ENCODE results near the gene GPR153. TPM values are rescaled to one million over a fixed set of nuclear protein-coding genes. Genes with fewer than 3 reads are reported as not detected.

Gene GPR153
- polyA plus RNA-seq, 3 donors: 6.7 to 9.4 (median 7.0) TPM

DNA sequence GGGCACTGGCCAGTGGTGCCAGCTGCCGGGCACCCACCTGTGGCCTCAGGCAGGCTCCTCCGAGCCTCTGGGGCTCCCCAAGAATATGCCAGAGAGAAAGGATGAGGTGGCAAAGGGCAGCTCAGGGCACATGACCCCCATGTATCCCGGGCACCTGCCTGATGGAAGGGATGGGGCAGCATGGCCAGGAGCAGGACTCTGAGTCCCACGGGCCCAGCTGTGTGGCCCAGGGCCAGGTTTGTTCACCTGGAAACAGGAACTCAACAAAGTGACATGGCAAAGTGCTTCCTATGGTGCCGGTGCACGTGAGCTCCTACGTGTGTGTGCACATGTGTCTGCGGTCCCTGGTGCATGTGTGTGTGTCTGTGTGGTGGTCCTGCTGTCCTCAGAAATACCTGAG is 9.5 kb upstream of the GPR153 start:
- DNase-seq: no peak

DNA sequence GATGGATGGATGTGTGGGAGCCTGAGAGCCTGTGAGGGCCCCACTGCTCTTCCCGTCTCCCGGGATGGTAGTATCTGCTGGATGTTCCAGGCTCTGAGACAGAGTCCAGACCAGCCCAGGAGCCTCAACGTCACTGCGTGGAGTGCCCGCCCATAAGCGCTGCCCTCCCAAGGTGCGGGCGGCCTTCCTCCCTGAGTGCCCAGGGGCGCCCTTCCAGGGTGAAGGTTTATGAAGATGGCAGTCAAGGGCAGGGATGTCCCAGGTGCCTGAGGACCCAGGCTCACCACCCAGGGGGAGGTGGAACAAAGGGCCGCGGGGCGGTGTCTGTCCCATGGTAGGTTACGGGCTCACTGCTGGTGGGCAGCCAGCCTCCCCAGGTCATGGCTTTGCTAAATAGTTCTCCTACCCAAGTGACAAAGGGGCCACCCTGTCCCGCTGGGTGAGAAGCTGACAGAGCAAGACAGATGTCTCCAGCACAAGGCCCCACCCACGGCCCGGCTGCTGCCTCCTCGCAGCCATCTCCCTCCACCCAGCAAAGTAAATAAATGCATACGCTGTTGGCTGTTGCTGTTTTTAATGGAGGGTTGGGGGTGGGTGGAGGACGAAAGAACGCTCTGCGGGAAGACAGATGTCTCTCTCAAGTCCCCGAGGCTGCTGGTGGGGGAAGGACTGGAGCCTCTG is 9.0 kb upstream of the GPR153 start:
- no peak for DNase-seq

DNA sequence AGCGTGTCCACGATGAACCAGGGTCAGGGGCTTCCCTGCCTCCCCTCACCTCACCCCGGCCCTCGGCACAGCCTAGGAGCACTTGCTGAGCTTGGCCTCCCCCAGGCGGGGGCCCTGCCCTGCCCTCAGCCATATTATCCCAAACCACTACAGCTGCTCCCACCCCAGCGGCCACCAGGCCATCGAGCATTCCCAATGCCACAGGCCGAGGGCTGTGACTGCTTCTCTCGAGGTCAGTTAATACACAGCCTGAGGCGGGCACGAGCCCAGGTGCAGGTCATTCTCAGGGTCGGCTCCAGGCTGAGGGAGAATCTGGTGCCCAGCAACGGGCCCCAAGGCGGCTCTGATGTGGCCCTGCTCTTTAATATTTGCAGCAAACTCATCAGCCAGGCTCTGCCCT is 8.4 kb upstream of the GPR153 start:
- DNase-seq: no peak

DNA sequence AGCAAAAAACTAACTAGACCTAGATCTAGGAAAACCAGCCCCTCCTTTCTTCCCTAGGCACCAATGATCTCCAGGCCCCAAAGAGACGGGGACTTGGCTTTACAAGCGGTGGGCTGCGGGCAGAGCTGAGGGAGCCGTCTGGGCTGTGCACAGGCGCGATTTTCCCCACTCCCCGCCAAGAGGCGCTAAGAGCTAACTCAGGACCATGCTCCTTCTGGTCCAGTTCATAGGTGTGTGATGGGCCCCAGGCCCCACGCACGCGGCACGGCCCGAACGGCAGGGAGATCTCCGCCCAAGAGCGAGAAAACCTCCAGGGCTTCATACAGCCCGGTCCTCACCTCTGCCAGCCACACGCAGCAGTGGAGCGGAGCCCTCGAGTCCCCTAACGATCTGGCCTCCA is 7.5 kb upstream of the GPR153 start:
- no peak for DNase-seq

DNA sequence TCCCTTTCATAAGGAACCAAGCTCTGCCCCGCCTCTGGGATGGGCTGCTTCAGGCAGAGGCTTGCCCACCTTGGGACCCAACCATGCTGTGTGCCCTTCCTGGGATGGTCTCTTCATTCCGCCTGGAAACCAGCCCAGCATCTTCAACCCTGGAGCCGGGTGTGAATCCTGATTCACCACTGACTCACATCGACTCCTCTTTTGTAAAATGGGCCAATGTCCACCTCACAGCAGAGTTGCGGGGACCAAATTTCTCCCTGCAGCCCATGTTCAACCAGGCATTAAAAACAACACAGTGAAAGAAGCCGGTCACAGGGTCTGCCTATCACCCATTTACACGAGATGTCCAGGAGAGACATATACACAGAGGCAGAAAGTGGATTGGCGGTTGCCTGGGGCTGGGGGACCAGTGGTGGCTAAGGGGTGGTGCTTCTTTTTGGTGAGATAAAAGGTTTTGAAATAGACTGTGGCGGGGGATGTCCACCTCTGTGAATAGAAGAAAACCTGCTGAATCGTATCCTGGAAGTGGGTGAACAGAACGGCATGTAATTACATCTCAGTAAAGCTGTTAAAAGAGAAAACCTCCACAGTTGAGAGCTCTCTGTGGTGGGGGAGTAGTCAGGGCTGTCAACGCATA is 6.9 kb upstream of the GPR153 start:
- peak; percentile 59 for DNase-seq

DNA sequence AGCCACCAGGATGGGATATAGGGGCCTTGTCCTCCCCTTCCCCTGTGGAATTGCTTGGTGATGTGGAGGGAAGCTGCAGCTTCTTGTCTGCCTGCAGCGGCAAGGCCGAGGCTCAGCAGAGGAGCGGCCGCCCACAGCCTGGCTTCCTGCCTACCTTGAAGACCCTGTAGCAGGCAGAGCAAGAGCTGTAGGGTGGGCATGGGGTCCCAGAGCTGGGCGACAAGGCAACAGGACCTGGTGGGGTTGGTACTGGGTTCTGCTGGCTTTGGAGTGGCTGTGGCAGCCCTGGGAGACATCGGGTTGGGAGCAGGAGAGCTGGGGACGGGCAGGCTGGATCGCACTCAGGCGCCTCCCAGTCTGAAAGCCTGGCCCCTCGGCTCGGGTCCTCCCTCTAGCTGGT is 5.7 kb upstream of the GPR153 start:
- DNase-seq: no peak

DNA sequence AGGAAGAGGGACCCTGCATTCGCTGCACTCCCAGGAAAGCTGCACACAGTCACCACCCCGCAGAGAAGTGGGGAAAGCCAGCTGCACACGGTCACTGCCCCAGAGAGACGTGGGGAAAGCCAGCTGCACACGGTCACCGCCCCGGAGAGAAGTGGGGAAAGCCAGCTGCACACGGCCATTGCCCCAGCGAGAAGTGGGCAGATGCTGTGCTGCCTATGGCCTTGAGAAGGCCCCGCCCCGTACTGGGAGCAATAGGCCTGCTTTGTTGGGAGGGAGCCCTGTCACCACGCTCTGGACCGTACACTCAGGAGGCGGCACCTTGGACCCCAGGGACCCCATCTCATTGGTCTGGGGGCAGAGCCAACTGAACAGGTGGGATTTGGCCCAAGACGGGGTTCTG is 4.3 kb upstream of the GPR153 start:
- no peak for DNase-seq

DNA sequence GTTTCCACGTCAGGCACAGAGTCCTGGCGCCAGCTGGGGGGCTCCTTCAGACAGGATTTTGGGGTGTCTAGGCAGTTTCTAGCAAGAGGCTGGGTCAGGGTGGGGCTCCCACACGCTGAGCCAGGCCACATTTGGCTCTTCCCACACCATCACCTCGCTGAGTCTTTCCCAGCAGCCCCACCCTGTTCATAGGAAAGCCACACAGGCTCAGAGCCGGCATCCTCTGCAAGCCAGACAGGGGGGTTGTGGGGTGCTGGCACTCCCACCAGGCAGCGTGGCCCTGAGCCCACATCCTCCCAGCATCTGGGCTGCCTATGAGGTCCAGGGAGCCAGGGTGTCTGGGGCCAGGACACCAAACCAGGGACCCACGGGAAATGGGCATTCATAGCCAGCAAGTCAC is 2.8 kb upstream of the GPR153 start:
- no peak for DNase-seq

DNA sequence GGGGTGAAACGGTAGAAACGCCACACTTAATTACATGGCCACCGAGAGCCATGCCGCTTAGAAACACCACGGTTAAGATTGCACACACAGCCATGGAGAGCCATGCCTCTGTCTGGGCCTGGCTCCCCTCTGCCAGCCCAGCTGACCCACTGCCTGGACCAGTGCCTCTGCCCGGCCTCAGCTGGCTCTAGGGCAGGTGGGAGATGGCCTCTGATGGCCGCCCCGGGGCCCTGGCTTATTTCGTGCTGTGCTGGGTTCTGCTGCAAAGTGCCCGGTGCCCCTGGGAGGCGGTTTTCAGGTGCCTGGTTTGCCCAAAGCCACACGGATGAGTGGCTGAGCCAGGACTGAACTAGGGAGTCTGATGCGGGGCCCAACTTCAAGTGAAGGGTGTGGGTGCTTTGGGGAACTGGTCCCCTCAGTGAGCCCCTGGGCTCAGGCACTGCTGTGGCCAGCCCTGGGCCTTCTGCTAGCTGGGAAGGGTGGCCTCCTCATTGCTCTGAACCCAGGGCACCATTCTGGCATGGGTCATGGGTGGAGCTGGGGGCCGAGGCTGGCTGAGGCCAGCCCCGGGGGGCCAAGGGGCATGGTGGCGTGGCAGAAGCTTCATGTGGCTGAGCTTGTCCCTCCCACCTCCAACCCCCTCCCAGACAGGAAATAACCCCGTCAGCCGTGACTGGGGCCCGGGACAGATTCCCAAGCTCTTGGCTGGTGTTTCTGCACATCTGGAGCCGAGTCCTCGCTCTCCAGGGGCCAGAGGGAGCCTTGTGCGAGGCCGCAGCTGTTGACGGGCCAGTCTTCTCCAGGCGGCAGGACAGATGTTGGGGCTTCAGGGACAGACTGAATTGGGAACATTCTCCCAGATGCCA is 1.9 kb upstream of the GPR153 start:
- DNase-seq: peak; percentile 72

DNA sequence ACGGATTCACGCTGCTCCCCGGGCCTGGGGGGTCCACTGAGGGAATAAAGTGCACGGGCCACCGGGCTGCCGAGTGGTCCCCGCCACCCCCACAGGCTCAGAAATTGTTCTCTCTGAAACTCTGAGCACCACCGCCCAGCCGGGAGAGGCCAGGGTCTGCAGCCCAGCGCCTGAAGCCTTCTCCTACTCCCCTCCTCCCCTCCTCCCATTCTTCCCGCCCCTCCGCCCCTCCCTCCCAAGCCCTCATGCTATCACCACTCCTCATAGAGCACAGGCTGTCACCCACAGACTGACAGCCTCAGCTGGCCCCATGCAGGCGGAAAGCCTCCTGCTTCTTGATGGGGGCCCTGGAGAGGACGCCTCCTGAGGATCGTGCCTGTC is 707 bp upstream of the GPR153 start:
- DNase-seq: no peak

DNA sequence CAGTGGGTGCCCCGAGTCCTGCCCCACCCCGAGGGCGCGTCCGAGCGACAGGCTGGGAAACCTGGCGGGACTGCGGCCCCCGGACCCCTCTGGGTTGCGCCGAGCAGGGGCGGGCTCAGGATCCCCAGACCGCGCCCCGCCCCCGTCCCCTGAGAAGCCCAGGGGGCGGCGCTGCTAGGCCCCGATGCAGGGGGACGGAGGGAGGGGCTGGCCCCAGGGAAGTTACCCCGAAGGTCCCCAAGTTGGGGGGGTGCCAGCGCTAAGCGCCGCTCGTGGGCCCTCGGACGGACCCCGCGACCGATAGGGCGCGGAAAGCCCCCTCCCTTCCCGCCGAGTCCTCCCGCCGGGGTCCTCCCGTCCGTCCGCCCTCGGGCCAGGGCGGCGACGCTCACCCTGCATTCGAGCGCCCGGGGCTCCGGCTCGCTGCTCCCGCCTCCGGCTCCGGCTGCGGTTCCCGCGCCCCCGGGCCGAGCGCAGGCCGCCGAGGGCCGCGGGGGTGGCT is 414 bp downstream of the GPR153 start:
- DNase-seq: no peak

DNA sequence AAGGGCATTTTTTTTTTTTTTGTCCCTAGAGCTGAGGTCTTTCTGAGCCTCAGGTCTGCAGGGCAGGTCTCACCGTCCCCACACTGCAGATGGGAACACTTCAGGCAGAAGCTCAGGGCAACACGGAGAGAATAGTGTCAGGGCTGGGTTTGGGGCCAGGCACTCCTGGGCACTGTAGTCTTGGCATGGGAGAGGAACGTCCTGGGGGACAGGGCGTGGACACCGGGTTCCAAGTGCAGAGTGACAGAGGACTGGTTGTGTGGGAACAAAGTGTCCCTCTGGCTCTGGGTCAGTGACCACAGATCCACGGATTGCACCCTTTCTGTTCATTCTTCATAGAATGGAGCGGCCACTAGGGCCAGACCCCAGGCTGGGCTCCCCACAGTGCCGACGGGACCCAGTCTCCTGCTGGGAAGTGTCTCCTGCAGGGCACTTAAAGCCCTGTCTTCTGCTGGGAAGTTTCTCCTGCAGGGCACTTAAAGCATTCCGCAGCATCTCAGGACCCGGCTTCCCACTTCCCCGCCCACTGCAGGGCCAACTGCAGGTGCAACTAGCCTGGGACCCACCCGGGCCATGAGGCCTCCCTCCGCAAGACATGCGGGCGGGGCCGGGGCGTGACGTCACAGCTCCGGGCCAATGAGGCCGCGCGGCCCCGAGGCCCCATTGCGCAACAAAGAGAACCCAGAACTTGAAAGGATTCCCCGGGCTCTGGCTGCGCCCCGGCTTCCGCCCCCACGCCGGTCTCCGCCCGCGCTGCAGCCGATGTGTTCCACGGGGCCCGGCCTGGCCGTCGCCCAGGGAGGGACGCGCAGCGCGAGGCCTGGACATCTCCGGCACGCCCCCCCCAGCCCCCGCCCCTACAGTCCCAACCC is 1.2 kb downstream of the GPR153 start:
- DNase-seq: no peak

DNA sequence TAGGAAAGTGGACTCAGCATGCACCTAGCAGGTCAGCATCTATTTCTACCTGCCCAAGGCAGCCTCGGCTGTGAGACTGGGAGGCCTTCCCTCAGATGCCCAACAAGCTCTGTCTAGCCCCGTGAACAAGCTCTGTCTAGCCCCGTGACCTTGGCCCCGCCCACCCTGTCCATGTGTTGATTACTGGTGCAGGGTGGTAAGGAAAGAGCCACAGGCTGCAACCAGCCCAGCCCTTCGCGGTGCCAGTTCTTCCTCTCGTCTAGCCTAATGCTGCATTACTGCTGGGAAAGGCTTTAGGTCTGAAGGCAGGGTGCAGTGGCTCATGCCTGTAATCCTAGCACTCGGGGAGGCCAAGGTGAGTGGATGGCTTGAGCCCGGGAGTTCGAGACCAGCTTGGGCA is 2.2 kb downstream of the GPR153 start:
- no peak for DNase-seq

DNA sequence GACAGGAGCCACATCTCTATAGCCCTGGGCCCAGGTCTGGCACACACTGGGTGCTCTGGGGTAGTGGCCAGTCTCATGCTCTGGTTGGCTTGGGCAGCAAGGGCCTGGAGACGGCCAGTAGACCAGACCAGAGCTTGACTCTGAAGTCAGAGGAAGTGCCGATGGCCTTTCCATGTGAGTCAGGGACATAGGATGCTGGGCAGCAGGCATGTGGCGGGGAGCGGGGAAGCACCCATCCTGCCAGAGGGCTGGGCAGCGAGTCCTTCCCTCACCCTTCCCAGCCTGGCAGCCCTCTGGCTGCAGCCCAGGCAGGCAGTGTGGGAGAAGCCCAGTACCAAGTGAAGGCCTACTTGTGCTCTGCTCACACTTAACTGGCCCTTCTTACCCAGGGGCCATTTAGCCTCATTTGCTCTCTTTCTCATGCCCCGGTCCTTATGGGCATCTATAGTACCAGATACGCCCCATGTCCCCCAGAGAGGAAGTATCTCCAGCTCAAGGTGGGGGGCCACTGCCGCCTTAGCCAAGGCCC is 3.3 kb downstream of the GPR153 start:
- no peak for DNase-seq

DNA sequence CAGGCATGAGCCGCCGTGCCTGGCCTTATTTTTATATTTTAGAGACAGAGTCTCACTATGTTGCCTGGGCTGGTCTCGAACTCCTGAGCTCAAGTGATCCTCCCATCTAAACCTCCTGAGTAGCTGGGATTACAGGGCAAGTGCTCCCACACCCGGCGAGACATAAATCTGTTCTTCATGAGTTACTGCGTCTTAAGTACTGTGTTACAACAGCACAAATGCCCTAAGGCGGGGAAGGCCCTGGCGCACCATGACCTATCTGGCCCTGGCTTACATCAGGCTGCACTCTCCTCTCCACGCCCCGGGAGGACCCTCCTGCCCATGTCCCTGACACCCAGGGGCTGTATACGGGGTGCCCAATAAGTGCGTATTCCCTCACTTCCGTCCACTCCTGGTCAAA is 4.3 kb downstream of the GPR153 start:
- DNase-seq: no peak

DNA sequence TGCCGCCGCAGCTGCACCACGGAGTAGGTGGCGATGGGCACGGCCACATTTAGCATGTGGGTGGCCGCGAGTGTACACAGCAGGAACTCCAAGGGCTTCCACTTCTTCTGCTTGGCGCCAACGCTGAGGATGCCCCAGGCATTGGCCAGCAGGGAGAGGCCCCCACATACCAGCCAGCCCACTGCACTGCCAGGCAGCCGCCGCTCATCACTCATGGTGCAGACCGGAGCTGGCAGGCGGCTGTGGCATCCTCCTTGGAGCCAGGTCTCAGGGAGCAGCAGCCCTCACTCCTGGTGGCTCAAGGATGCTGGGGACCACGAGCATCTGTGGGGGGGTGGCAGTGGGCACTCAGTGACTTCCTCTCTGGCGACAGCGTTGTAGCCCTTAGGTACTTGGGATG is 6.2 kb downstream of the GPR153 start:
- DNase-seq: no peak

DNA sequence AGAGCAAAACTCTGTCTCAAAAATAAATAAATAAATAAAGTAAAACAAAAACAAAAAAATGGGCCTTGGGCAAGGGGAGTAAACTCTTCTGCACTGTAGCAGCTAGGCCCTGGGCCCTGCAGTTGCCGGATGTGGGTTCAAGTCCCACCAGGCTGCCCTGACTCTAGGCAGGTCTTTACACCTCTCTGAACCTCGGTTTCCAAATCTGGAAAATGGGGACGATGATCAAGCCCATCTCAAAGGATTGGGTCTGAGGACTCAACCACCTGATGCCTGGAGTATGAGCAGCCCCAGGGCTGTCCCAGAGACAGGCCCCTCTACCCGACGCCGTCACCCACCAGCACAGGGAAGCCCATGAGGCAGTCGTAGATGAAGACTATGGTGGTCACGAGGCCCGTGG is 7.5 kb downstream of the GPR153 start:
- DNase-seq: no peak

DNA sequence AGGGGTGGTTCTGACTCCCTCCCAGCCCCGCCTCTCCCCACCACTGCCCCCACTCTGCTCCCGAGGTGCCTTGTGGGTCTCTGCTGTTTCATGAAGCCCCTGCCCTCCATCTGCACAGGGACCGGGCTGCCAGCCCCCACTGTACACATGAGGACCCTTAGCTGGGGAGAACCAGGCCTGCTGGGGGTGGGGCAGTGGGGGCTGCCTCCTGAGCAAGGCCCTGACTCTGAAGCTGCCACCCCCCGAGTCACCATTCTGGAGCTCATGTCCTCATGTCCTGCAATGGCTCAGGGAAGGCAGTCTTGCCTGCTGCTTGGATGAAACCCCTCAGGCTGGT is 8.6 kb downstream of the GPR153 start:
- DNase-seq: no peak

DNA sequence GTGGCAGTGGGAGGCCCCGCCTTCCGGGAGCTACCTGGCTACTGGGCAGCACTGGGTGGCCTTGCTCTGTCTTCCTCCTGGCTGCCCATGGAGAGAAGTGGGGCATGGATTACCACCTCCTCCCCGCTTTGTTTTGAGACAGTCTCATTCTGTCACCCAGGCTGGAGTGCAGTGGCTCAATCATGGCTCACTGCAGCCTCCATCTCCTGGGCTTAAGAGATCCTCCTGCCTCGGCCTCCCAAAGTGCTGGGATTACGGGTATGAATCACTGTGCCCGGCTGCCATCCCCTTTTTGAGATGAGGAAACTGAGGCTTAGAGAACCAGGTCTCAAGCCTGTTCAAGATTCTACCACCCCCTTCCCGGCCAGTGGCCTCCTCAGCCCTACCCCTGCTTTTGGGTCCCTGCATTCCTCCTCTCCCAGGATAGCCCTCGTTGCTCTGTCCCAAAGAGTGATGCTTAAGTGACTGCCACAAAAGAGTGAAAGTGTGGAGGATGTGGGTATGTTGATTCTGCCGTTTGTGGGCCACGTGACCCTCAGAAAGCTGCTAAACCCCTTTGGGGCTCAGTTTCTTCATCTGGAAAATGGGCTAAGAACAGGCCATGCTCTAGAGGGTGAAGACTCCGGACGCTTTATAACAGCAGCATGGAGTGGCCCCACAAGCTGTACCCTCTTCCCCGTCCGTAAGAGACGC is 9.1 kb downstream of the GPR153 start:
- DNase-seq: no peak

DNA sequence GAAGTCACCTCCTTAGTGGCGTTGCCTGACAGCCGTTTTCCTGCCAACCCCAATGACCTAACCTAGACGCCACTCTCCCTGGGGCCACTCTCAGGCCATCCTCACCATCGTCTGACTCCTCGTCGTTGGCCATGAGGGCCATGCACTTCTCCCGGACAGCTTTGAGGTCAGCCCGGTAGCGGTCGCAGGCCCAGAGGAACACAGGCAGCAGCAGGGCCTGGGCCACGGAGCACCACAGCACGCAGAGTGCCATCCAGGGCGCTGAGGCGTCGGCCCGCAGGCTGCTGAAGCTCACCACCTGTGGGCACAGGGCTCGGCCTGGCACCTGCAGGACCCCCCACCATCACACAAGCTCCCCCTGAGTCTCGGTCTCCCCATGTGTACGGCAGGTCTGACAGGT is 9.7 kb downstream of the GPR153 start:
- no peak for DNase-seq

Data from renal pelvis (tissue), 4 donors.